Uterus (tissue), 4 donors: ENCODE data around the gene FBXO9. TPM values are rescaled to one million over a fixed set of nuclear protein-coding genes. Genes with fewer than 3 reads are reported as not detected.

Experiments
- DNase-seq, 2 donors: peaks; one replicate each; pipeline ENCODE4 v3.0.0-alpha.2; 2019 to 2020
- H3K27ac ChIP-seq, 2 donors: fragments of 200-600 bp; sonication (generic); 1 replicate in 1 of 2; 2 replicates in 1 of 2; pipeline ENCODE4 v1.5.1; 2016 to 2018
- H3K27me3 ChIP-seq, 2 donors: fragments of 200-600 bp; sonication (generic); one replicate each; pipeline ENCODE4 v1.5.1; 2018 to 2019; ENCODE audit warnings: control low read depth in 1 of 2
- H3K36me3 ChIP-seq, 2 donors: fragments of 200-600 bp; sonication (generic); one replicate each; pipeline ENCODE4 v1.5.1; 2019; ENCODE audit warnings: control low read depth in 1 of 2
- H3K4me1 ChIP-seq, 2 donors: fragments of 200-600 bp; sonication (generic); one replicate each; pipeline ENCODE4 v1.5.1; 2018 to 2019; ENCODE audit warnings: control low read depth in 1 of 2
- H3K4me3 ChIP-seq, 2 donors: fragments of 200-600 bp; sonication (generic); 1 replicate in 1 of 2; 2 replicates in 1 of 2; pipeline ENCODE4 v1.5.1; 2018 to 2019; ENCODE audit warnings: mild to moderate bottlenecking in 1 of 2
- H3K9me3 ChIP-seq, 2 donors: fragments of 200-600 bp; sonication (generic); one replicate each; pipeline ENCODE4 v1.5.1; 2019; ENCODE audit warnings: control low read depth in 1 of 2
- POLR2A ChIP-seq, 2 donors: fragments of 450-650 bp; IDR thresholded peaks; one replicate each; pipeline ENCODE4 v1.6.1; 2016; ENCODE audit warnings: antibody characterized with exemption in 2 of 2, mild to moderate bottlenecking in 1 of 2, moderate library complexity in 1 of 2
- intact Hi-C: fragments of 100-400 bp; cut with DNase I; formaldehyde crosslinking; loops from one replicate; pipeline ENCODE4 v1.15.1; 2023; ENCODE audit warnings: low total_unique reads
- total RNA-seq, 4 donors: library from RNA; depleted of rRNA in 3 of 4; stranded (reverse); fragments of >200 nt in 3 of 4; gene quantifications; one replicate each; pipeline versions ENCODE4 v1.1.0 to v1.2.4, GENCODE V29; 2014 to 2023
- TF ChIP-seq, protein P1 (sequence below), 4 experiments: fragments of 200-600 bp in 2 of 4; fragments of 450-650 bp in 2 of 4; sonication (generic) in 2 of 4; IDR thresholded peaks; one replicate each; pipeline ENCODE4 v1.5.1; 2016 to 2019; ENCODE audit warnings: antibody characterized with exemption in 4 of 4, mild to moderate bottlenecking in 2 of 4, moderate library complexity in 1 of 4
- donor health status: DM: yes; HTN: yes; CAD: no.

FBXO9 gene
- total RNA-seq, 4 donors from 2014 or later, result 13.8 to 138 (median 34.4) TPM

DNA sequence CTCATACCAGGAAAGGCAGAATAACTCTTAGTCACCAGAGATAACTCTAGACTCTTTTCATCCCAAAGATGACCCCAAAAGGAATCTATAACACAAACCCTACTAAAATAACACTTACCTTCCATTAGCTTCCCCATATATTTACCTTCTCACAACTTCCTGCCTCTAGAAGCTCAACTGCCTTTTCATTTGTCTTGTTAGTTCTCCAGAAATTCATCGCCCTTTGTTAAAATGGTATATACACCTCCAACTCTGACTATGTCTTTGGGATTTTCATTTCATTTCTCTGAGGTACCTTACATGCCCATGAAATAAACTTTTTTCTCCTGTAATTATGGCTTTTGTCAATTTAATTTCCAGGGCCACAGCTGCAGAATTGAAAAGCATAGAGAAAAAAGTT lies 49.9 kb downstream of the FBXO9 start:
- H3K27me3 ChIP-seq, result no peaks in the 10 kb centered on the region
- no peaks in the 10 kb centered on the region for H3K9me3 ChIP-seq
- no peak overlapping the region for H3K27ac ChIP-seq
- H3K4me1 ChIP-seq, result no peaks in the 10 kb centered on the region
- intact Hi-C loops, result no loop called here
- H3K36me3 ChIP-seq, result no peaks in the 10 kb centered on the region
- DNase-seq, result no peak
- TF ChIP-seq POLR2A (IDR thresholded peaks at IDR 0.05), result no peak
- TF ChIP-seq, protein P1, sequence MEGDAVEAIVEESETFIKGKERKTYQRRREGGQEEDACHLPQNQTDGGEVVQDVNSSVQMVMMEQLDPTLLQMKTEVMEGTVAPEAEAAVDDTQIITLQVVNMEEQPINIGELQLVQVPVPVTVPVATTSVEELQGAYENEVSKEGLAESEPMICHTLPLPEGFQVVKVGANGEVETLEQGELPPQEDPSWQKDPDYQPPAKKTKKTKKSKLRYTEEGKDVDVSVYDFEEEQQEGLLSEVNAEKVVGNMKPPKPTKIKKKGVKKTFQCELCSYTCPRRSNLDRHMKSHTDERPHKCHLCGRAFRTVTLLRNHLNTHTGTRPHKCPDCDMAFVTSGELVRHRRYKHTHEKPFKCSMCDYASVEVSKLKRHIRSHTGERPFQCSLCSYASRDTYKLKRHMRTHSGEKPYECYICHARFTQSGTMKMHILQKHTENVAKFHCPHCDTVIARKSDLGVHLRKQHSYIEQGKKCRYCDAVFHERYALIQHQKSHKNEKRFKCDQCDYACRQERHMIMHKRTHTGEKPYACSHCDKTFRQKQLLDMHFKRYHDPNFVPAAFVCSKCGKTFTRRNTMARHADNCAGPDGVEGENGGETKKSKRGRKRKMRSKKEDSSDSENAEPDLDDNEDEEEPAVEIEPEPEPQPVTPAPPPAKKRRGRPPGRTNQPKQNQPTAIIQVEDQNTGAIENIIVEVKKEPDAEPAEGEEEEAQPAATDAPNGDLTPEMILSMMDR (IDR thresholded peaks at IDR 0.05), result no peak
- H3K4me3 ChIP-seq, result no peak overlapping the region

DNA sequence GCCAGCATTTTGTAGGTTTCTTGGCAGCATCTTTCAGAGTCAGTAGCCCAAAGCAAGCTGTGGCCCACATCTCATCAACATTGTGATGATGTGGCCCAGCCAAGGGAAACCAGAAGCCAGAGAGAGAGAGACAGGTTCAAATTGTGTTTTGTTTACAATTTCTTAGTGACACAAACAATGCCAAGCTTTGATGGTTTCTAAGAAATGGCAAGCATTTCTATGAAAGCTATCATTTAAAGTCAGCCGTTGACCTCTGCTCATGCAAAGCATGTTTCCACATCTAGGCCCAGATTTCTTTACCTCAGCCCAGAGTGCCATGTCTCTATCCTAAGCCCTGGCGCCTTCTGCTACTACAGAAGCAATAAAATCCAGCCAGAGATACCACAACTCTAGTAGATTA lies 50.5 kb downstream of the FBXO9 start:
- Histone ChIP-seq H3K9me3 (no peaks in the 10 kb centered on the region), H3K27me3 (no peaks in the 10 kb centered on the region), H3K27ac (no peak overlapping the region), H3K36me3 (no peaks in the 10 kb centered on the region), H3K4me1 (no peaks in the 10 kb centered on the region), H3K4me3 (no peak overlapping the region)
- TF ChIP-seq POLR2A (IDR thresholded peaks at IDR 0.05), result no peak
- TF ChIP-seq, protein P1 (IDR thresholded peaks at IDR 0.05), result no peak
- intact Hi-C loops, result no loop called here
- no peak for DNase-seq

DNA sequence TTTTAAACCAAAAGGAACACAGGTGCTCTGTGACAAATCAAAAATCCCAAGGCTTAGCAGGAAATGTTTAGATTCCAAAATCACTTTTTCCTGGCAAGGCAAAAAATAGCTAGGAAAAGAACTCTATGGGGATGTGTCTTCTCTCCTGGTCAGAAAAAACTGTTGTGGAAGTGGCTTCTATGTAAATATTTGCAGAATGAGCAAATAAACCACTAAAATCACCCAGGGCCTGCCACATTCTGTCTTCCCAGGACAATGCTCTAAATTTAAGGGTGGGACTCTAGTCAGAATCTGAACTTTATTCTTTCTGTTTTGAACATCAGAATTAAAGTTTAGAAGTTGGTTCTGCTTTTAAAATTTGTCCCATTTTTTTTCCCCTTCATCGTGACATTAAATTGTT lies 54.1 kb downstream of the FBXO9 start:
- Histone ChIP-seq H3K27ac (no peak overlapping the region), H3K36me3 (no peaks in the 10 kb centered on the region), H3K4me3 (no peak overlapping the region), H3K4me1 (no peaks in the 10 kb centered on the region), H3K9me3 (no peaks in the 10 kb centered on the region), H3K27me3 (no peaks in the 10 kb centered on the region)
- intact Hi-C loops, result no loop called here
- no peak for DNase-seq
- TF ChIP-seq POLR2A (IDR thresholded peaks at IDR 0.05), result no peak
- TF ChIP-seq, protein P1 (IDR thresholded peaks at IDR 0.05), result no peak

DNA sequence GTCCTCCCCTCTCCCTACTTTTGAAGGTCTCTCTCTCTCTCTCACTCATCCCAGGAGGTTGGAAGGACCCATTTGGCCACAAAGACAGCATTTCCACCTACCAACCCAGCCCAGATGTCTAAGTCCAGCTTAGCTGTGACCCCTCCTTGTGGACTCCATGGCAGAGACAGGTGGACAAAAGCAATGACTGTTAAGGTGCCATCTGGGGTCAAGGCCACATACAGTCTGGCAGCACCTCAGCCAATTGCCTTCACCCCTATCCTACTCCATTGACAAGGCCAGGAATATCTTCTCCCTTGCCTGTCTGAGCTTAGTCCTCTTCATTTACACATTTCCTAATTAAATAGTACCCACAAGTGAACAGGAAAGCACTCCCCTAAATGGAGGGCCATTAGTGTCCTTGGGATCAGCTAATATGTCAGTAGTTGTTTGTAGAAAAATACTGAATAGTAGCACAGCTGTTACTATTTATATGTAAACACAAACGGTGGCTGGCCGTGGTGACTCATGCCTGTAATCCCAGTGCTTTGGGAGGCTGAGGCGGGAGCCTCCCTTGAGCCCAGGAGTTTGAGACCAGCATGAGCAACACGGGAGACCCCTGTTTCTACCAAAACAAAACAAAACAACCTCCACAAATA lies 54.7 kb downstream of the FBXO9 start:
- no peak for TF ChIP-seq POLR2A (IDR thresholded peaks at IDR 0.05)
- TF ChIP-seq, protein P1 (IDR thresholded peaks at IDR 0.05), result no peak
- Histone ChIP-seq H3K27ac (no peak overlapping the region), H3K27me3 (no peaks in the 10 kb centered on the region), H3K9me3 (no peaks in the 10 kb centered on the region), H3K36me3 (no peaks in the 10 kb centered on the region), H3K4me3 (no peak overlapping the region), H3K4me1 (no peaks in the 10 kb centered on the region)
- intact Hi-C loops, result no loop called here
- no peak for DNase-seq

DNA sequence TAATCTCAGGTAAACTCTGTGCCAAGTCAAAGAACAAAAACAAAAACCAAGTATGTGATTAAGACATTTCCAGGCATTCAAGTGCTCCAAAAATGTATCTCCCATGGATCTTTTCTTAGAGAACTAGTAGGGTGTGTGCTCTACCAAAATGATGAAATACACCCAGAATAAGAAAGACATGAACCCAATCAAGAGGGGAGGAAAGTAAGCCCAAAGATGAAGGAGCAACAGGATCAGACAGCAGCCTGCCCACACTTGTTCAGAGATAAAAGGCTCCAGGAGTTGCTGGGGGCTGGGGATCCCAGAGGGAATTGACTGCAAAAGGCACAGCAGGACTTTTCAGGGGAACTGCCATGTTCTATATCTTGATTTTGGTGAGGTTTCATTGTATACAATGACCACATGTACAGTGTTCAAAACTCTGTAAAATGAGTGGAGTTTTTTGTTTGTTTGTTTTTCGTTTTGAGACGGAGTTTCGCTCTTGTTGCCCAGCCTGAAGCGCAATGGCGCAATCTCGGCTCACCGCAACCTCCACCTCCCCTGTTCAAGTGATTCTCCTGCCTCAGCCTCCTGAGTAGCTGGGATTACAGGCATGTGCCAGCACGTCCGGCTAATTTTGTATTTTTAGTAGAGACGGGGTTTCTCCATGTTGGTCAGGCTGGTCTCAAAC lies 59.1 kb downstream of the FBXO9 start:
- no peak overlapping the region for H3K4me3 ChIP-seq
- H3K36me3 ChIP-seq, result no peaks in the 10 kb centered on the region
- H3K27ac ChIP-seq, result no peak overlapping the region
- TF ChIP-seq, protein P1 (IDR thresholded peaks at IDR 0.05), result no peak
- no peak for TF ChIP-seq POLR2A (IDR thresholded peaks at IDR 0.05)
- H3K27me3 ChIP-seq, result no peaks in the 10 kb centered on the region
- H3K9me3 ChIP-seq, result no peaks in the 10 kb centered on the region
- intact Hi-C loops, result no loop called here
- no peak for DNase-seq
- H3K4me1 ChIP-seq, result no peaks in the 10 kb centered on the region
